ENCODE results near the gene CLEC2A.

- TF ChIP-seq POLR2A (IDR thresholded peaks at IDR 0.05) = no peak
- no peak for TF ChIP-seq CTCF (IDR thresholded peaks at IDR 0.05)
Observed at GRCh38 chr12:9933958-9934357, 1.8 kb upstream of the CLEC2A start.
